HEK293 (cell line): ENCODE data around the gene C1QL2.

ENCODE experiments used
- CTCF ChIA-PET: fragments of 350-600 bp; formaldehyde crosslinking; extraction: SDS; loops from one replicate; lab custom pipeline; 2021; ENCODE audit warnings: antibody characterized with exemption; lab: Yijun Ruan, JAX
- POLR2A ChIA-PET: fragments of 300-600 bp; formaldehyde crosslinking; extraction: SDS; loops from one replicate; lab custom pipeline; 2020; ENCODE audit warnings: antibody characterized with exemption, inconsistent platforms; lab: Yijun Ruan, JAX
- H3K27ac ChIP-seq: fragments of 200-500 bp; sonication (Bioruptor generic); 2 replicates; pipeline ENCODE4 v1.5.1; 2014; ENCODE audit warnings: low read depth, low read length, control low read depth, inconsistent platforms; ENCODE audit errors: extremely low read depth
- H3K36me3 ChIP-seq, 2 experiments: fragments of 200-500 bp in 1 of 2; sonication (Bioruptor generic) in 1 of 2; 1 replicate in 1 of 2; 2 replicates in 1 of 2; pipeline ENCODE4 v1.5.1; 2014 to 2017; ENCODE audit warnings: inconsistent platforms in 2 of 2, low read length in 2 of 2; ENCODE audit not compliant: control insufficient read depth in 2 of 2, insufficient read depth in 1 of 2
- H3K4me1 ChIP-seq: fragments of 200-500 bp; sonication (Bioruptor generic); 2 replicates; pipeline ENCODE4 v1.5.1; 2014; ENCODE audit warnings: mild to moderate bottlenecking, low read length, inconsistent platforms; ENCODE audit not compliant: control insufficient read depth, insufficient read depth
- H3K4me3 ChIP-seq: 2 replicates; pipeline ENCODE4 v1.5.1; 2011; ENCODE audit warnings: low read depth, mild to moderate bottlenecking, control low read depth, low read length, moderate library complexity
- H3K9me3 ChIP-seq: fragments of 200-500 bp; sonication (Bioruptor generic); 2 replicates; pipeline ENCODE4 v1.5.1; 2014; ENCODE audit warnings: low read depth, low read length, inconsistent platforms; ENCODE audit not compliant: control insufficient read depth, insufficient read depth
- GFI1B ChIP-seq: fragments of 450-650 bp; formaldehyde crosslinking; IDR thresholded peaks from 2 replicates; pipeline ENCODE4 v1.5.1; 2016; ENCODE audit warnings: missing biosample characterization, missing genetic modification characterization
- REST ChIP-seq: fragments of 450-650 bp; formaldehyde crosslinking; IDR thresholded peaks from 2 replicates; pipeline ENCODE4 v1.5.1; 2016; ENCODE audit warnings: missing biosample characterization, missing genetic modification characterization
- ZNF2 ChIP-seq: fragments of 450-650 bp; formaldehyde crosslinking; IDR thresholded peaks from 2 replicates; pipeline ENCODE4 v1.5.1; 2016; ENCODE audit warnings: missing biosample characterization, missing genetic modification characterization
- ZSCAN18 ChIP-seq: fragments of 450-650 bp; formaldehyde crosslinking; IDR thresholded peaks from 2 replicates; pipeline ENCODE4 v1.5.1; 2016; ENCODE audit warnings: missing biosample characterization, missing genetic modification characterization
- ZSCAN30 ChIP-seq: fragments of 450-650 bp; IDR thresholded peaks from 2 replicates; pipeline ENCODE4 v1.5.1; 2018; ENCODE audit warnings: missing biosample characterization, mild to moderate bottlenecking, missing genetic modification characterization, moderate library complexity
- TF ChIP-seq, protein P1 (sequence below): fragments of 450-650 bp; formaldehyde crosslinking; IDR thresholded peaks from 2 replicates; pipeline ENCODE4 v1.5.1; 2016; ENCODE audit warnings: missing biosample characterization, missing genetic modification characterization

C1QL2 gene

DNA sequence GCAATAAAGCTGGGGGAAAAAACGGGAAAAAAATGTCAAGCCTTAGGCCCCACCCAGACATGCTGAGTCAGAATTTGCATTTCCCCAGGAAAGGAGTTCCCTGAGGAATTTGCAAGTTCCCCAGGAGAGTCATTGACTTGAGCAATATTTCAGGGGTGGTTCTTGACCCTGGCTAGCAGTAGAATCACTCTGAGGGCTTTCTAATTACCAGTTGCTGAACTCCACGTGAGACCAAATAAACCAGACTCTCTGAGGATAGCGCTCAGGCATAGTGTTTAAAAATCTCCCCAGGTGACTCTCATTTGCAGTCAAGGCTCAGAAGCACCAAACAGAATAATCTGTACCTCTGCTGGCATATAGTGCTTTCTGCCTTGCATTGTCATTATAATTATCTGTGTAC lies 48.7 kb downstream of the C1QL2 start (continued):
- TF ChIP-seq GFI1B (no peak), ZSCAN18 (no peak), ZSCAN30 (no peak)

DNA sequence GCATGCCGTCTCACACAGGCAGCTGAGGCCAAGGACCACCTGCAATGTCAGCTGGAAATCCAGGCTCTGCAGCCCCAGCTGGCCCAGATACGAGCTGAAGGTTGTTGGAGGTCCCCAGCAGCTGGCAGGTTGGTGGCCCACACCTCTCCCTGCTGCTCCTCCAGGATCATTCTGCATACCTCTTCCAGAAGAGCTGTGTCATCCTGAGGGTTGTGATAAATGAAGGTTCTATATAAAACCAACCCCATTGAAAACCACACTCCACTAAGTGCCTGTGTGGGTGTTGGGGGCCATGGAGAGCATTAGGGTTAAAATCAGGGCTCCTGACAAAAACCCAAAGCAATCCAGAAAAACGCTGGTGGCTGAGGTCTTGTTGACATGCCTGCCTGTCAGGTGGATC lies 50.4 kb downstream of the C1QL2 start:
- Histone ChIP-seq H3K4me3 (no peak overlapping the region), H3K27ac (no peak overlapping the region), H3K4me1 (no peaks in the 10 kb centered on the region), H3K36me3 (no peaks in the 10 kb centered on the region), H3K9me3 (no peaks in the 10 kb centered on the region)
- ChIA-PET CTCF (interaction anchor here (1.1 kb wide), 1 partner anchor 12 kb away, joined by 3 read pairs; no protein-coding TSS in a partner anchor), POLR2A (no interaction called here)
- no peak for TF ChIP-seq ZNF2 (tag by site-specific recombination)

DNA sequence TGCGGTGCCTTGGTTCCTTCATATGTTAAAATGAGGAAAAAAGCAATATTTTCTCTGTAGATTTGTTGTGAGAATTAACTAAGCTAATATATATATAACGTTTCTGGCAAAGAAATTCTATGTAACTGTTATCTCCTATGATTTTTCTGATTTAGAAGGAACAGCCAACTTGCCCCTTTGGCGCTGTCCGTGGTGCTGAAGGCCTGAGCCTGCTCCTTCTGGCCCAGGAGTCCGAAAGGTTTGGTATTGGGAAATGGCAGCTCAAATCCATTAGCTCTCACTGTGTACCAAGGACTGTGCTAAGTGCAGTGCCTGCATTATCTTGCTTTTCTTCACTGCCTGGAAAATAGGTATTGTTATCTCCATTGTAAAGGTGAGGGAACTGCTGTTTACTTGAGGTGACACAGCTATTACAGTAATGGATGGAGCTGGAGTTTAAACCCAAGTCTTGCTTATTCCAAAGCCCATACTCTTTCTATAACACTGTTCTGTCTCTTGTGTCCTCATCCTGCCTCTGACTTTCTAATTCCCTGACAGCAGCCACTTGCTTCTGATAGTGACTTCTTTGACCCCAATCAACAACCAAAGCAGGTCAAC lies 52.2 kb downstream of the C1QL2 start:
- TF ChIP-seq REST = peak; percentile 93
- TF ChIP-seq, protein P1, sequence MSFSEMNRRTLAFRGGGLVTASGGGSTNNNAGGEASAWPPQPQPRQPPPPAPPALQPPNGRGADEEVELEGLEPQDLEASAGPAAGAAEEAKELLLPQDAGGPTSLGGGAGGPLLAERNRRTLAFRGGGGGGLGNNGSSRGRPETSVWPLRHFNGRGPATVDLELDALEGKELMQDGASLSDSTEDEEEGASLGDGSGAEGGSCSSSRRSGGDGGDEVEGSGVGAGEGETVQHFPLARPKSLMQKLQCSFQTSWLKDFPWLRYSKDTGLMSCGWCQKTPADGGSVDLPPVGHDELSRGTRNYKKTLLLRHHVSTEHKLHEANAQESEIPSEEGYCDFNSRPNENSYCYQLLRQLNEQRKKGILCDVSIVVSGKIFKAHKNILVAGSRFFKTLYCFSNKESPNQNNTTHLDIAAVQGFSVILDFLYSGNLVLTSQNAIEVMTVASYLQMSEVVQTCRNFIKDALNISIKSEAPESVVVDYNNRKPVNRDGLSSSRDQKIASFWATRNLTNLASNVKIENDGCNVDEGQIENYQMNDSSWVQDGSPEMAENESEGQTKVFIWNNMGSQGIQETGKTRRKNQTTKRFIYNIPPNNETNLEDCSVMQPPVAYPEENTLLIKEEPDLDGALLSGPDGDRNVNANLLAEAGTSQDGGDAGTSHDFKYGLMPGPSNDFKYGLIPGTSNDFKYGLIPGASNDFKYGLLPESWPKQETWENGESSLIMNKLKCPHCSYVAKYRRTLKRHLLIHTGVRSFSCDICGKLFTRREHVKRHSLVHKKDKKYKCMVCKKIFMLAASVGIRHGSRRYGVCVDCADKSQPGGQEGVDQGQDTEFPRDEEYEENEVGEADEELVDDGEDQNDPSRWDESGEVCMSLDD (tag by site-specific recombination) = no peak
- H3K27ac ChIP-seq = no peak overlapping the region
- no peaks in the 10 kb centered on the region for H3K4me1 ChIP-seq
- CTCF ChIA-PET = no interaction called here
- no peaks in the 10 kb centered on the region for H3K36me3 ChIP-seq
- POLR2A ChIA-PET = no interaction called here
- H3K4me3 ChIP-seq = no peak overlapping the region
- H3K9me3 ChIP-seq = no peaks in the 10 kb centered on the region
